ENCODE measurements around the gene FRG2C.
"Not testable (repeated sequence)": the region's sequence is repeated elsewhere in the genome, so short reads cannot be mapped to it uniquely, and the experiment has no call there.

Gene FRG2C

DNA sequence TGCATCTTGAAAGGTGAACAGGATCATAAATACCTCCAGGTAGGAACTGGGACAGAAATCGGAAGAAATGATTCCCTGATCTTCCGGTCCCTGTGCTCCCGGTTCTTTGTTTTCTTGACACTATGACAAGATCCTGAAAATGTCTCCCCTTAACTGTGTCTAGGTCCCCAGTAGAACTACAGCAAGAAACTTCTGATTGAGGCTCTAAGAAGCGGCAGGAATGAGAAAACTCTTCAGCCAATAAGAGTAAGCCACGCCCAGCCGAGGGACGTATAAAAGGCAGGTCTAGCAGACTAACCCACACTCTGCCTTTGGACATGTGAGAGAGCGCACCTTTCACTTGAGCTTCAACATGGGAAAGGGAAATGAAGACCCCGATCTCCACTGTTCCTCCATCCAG lies at the start of gene FRG2C:
Gene FRG2C, plus strand, starts transcription at position 301 of the 400 bp plus-strand sequence. Its CDS starts 52 bp downstream, at position 353.
- not testable (repeated sequence) for DNase-seq

DNA sequence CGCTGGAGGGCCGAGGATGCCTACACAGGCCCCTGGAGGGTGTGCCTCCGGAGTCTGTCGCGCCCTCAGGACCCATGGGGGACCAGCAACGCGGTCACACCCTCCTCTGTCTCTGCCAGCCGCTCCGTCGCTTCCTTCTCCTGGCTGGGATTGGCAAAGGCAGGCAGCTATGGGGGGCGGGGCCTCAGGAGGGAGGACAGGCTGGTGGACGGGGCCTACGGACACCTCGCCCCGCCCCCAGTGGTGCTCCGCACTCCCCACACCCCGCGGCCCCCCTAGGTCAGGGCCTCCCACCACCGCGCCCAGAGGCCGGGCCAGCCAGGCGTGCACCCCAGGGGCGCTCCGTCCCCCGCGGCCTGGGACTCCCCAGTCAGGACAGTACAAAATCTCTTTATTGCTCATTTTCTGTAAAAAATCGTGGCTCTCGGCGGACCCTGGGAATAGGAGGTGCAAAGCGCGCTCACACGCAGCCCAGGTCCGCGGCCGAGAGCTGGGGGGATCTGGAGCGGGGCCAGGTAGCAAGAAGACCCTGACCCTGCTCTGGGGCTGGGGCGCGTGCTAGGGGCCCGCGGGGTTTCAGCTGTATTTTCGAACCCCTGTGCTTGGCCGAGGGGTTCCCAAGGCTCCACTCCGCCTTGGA lies 45.3 kb upstream of the FRG2C start:
- peak; percentile 19 to 26 for DNase-seq

DNA sequence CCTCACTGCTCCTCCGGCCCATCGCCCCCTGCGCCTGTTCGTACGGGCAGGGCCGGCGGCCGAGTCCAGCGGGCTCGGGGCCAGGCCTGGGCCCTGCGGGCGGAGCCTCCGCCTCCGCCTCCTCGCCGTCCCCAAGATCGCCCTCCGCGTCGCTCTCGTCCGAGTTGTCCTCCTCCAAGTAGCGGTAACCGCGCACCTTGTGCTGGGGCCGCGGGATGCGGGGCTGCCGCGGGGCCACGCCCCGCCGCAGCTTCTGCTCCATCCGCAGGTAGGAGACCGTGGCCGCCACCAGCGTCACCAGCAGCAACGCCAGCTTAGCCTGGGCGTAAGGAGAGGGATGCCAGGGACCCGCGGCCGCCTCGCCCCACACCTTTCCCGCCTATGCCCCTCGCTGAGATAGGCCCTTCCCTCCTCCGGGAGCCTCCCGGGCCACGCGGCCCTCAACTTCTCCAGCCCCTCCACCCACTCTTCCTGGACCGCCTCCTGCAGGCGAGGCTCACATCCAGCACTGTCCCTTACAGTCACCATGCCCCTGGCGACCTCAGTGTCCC lies 44.6 kb upstream of the FRG2C start:
- DNase-seq = not testable (repeated sequence)

DNA sequence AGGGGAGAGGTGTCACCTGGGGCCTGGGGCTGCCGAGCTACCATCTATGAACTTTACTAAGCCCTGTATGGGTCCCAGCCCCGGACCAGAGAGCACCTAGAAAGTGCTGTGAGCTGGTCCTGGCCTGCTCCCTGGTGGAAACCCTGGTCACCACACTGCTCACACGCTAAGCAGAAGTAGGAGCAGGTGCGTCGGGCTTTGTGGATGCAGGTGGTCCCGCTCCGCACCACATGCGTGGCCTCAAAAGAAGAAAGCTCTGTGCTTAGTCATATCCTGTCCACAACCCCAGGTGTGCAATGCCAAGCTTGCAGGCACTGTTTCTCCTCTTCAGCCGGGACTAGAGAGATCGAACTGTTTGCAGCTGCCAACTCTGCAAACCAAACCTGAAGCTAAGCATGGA lies 42.4 kb upstream of the FRG2C start:
- not testable (repeated sequence) for DNase-seq

DNA sequence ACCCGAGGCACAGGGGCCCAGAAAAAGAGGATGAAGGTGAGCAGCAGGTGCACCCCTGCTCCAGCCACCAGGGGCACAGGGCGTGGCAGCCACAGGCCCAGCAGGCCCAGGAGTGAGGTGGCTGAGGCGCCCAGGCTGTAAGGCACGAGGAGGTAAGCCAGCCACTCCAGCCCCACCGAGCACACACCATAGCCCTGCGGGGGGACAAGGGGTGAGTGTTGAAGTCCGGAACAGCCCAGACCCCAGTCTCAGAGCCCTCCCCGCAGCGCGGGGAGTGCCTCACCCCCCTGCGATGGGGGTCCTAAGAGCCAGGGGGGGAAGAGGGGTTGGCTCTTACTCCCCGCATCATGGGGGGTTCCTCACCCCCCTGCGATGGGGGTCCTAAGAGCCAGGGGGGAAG lies 40.5 kb upstream of the FRG2C start:
- not testable (repeated sequence) for DNase-seq

DNA sequence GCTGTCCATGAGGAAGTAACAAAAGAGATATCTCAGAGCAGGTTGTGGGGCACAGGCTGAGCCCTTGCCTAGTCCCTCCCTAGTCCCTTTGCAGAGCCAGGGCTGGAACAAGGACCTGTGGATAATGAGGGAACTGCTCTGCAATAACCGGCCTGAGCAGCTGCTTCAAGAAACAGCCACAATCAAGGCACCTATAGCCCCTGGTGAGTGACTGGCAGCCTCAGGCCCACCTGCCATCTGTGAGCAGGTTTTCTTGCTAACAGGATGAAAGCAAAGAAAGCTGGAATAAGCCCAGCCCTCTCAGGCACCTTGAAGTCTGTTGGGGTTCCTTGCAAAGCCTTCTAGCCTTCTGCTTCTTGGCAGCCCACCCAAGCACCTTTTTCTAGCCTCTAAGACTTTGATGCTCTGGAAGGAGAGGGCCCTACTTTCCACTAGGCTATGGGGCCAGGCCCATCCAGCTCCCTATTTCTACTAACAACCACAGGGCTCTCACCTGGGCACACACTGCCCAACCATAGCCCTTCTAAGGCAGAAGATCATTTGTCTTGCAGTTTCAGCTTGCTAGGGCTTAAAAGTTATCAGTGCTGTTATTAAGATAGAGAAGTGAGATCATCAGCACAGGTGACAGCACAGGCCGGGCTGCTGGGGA lies 33.1 kb upstream of the FRG2C start:
- DNase-seq = not testable (repeated sequence)

DNA sequence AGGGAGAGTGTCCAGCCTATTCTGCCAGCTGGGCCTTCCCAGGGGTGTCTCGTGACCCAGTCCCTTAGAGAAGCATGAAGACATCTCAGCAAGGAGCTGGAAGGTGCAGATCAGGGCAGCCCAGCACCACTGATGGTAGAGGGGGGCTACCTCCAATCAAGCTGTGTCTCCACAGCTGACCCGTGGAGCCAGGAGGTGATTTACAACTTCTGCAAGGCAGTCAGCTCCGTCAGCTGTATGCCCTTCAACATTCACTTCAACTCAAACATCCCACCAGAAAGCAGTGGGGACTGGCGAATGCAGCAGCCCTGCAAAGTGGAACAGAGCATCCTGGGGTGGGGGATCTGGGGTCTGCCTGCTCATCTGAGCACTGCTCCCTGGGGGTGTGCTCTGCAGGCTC lies 32.6 kb upstream of the FRG2C start:
- DNase-seq = no peak

DNA sequence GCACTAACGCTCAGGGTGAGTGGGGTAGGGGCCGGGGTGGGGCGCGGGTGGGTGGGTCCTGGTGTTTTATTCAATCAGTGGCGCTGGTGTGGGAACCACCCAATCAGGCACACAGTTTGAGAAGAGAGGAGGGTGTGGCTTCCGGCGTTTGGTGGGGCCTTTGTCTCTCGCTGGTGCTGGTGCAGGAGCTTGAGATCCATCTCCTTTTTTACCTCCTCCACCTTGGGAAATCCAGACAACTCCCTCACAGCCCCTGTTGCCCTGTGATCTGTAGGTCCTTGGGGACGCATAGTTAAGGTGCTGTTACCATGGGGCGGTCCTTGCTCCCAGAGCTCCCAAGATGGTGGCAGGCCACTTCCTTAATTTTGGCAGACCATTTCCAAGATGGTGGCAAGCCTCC lies 25.2 kb upstream of the FRG2C start:
- DNase-seq = not testable (repeated sequence)

DNA sequence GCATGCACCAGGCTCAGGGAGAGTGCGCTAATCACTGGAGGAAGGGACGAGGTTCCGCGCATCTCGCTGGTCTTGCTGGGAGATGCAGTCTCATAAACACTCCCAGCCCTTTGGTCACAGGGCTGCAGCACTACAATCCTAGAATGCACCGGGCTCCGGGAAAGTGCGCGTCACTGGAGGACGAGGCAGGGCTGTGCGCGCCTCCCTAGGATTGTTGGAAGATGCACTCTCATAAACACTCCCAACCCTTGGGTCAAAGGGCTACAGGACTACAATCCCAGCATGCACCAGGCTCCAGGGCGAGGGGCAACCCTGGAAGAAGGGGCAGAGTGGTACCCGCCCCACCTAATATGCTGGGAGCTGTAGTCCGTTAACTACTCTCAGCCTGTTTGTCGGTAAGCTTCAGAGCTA lies 23.0 kb upstream of the FRG2C start:
- DNase-seq = not testable (repeated sequence)

DNA sequence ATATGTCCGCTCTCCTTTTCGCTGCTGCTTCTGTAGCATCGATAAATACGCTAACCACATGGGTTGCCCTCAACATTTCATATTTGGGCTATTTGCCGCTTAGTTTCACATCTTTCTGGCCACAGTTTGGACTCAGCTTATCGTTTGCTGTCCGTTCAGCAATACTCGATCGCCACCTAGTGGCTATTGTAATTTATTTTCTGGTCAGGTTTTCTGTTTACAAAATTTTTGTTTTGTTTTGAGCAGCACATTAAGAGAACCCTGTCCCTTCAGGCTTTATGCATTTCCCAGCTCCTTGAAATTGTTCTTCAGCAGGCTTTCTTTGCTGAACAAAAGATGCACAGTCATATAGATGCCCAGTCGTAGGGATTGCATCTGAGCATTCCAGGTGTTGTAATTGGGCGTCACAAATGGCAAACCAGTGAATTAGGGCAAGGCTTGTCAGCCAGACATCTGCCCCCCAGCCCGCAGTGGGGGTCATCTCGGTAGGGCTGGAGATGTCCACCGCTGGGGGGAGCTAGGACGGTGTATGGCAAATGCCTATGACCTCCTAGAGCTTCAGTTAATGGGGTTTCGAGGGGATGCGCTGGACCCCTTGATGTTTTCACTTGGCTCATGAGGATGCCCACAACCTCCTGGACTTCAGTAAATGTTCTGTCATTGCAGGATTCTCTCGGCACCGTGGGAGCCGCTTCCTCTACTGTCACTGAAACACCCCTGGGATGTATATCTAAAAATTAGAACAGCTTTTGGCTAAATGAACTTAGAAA lies 20.9 kb upstream of the FRG2C start:
- DNase-seq = not testable (repeated sequence)

DNA sequence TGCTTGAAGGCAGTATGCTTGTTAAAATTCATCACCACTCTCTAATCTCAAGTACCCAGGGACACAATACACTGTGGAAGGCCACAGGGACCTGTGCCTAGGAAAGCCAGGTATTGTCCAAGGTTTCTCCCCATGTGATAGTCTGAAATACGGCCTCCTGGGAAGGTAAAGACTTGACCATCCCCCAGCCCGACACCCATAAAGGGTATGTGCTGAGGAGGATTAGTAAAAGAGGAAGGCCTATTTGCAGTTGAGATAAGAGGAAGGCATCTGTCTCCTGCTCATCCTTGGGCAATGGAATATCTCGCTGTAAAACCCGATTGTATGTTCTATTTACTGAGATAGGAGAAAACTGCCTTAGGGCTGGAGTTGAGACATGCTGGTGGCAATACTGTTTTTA lies 18.6 kb upstream of the FRG2C start:
- not testable (repeated sequence) for DNase-seq

DNA sequence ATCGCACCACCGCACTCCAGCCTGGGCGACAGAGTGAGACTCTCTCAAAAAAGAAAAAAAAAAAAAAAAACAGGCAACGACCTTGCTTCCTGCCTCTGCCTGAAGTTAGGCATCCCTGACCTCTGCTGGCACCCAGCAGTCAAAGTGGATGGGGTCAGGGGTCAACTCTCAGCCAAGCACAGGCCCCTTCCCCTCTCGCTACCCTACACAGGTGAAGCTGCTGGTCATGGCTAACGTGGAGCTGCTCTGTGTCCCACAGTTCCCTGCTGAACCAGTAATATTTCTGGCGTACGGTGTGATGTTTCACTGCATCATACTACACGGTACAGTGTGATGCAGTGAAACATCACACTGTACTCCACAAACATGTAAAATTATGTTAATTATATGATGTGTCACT lies 13.9 kb upstream of the FRG2C start:
- no peak for DNase-seq

DNA sequence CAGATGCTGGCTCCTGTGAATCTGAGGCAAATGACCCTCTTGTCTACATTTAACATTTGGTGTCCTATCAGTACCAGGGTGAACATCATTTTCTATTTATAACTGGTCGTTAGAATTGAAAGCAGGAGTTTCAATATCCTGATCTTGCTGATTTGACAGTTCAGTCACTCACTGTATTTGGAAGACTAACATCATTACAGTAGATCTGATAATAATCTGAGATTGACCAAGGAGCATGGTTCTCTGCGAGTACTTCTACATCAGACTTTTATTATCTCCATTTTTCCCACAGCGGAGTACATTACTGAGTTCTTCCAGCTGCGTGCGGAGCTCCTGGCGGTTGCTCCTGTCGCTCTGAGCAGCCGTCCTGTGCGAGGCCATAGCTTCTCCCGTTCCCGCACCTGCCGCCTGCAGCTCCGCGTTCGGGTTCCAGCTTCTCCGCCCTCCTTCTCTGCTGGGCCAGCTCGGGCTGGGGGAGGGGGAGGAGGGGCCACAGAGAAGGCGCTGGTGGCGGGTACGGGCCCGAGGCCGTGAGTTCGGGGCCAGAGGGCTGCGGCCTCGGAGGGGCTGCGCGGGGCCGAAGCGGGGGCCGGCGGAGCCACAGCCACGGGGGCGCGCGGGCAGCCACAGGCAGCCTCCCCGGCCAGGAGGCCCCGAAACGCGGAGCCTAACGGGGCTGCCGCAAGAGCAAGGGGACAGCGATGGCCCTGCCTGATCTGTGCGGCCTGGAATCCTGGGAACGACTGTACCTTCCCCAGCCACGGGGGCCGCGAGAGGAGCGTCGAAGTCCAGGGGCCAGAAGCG lies 8.8 kb upstream of the FRG2C start:
- DNase-seq = not testable (repeated sequence)

DNA sequence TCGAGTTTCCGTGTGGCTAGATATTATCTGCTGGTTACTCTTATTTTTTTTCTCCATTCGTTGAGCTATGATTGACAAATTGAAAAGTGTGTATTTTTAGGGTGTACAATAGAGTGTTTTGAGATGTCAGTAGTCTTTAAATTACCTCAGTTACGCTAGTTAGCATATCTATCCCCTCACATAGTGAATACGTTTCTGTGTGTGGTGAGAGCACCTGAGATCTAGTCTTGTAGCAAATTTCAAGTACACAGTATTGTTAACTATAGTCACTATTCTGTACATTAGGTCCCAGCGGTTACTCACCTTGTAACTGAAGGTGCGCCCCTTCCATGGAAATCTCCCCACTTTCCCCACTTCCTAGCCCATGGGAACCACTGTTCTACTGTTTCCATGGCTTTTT lies 8.2 kb upstream of the FRG2C start:
- DNase-seq = not testable (repeated sequence)

DNA sequence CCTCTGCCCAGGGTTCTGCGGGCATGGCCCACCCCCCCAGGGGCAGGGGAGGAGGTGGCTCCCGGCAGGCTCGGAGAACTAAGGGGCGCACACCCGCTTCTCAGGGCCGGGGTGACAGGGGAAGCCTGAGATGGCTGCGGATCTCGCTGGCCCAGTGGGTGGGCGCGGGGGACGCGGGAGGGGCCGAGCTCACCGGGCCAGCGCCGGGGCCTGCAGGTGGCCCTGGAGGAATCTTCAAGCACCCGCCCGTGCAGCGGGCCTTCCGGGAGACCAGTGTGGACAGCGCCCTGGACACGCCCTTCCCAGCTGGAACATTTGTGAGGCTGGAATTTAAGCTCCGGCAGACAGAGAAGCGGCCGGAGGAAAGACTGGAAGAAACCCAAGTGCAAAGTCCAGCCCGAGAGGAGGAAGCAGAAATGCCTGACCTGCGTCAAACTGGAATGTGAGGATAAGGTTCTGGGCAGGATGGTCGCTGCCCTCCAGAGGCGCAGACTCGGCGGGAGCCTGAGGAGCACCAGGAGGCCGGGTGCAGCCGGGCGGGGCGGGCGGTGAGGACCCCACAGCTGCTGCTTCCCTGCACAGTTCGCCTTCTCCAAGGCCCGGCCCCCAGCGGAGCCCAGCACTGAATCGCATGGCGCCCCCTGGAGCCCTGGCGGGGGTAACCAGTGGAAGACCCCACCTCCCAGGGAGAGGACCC lies 5.6 kb upstream of the FRG2C start:
- DNase-seq = not testable (repeated sequence)

DNA sequence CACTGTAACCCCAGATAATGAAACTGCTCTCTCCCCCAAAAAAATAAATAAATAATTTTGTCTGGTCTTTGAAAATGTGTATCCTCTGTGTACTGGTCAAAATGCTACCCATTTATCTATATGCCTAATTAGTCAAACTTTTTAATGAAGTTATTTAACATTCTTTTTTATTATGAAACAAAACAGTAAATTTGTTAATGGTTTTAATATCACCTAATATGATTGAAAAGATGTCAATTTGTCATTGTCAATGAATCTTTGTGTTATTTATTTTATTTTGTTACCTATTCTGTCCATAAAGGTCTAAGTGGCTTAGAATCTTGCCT lies 5.1 kb upstream of the FRG2C start:
- not testable (repeated sequence) for DNase-seq

DNA sequence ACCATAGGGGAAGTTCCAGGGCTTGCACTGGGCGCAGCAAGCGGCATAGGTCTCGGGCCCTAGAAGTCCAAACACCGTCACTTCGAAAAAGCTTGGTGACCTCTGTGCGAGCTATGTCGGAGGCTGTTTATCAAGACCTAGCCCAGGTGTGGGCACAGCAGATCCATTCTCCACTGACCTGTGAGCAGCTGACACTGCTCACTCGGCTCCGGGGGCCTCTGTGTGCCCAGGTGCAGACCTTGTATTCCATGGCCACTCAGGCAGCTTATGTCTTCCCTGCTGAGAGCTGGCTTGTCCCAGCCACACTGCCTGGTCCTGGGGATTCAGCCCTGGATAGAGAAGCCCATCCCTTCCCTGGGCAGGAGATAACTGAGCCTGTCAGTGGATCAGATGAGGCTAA lies 1.5 kb downstream of the FRG2C start:
- DNase-seq = not testable (repeated sequence)

DNA sequence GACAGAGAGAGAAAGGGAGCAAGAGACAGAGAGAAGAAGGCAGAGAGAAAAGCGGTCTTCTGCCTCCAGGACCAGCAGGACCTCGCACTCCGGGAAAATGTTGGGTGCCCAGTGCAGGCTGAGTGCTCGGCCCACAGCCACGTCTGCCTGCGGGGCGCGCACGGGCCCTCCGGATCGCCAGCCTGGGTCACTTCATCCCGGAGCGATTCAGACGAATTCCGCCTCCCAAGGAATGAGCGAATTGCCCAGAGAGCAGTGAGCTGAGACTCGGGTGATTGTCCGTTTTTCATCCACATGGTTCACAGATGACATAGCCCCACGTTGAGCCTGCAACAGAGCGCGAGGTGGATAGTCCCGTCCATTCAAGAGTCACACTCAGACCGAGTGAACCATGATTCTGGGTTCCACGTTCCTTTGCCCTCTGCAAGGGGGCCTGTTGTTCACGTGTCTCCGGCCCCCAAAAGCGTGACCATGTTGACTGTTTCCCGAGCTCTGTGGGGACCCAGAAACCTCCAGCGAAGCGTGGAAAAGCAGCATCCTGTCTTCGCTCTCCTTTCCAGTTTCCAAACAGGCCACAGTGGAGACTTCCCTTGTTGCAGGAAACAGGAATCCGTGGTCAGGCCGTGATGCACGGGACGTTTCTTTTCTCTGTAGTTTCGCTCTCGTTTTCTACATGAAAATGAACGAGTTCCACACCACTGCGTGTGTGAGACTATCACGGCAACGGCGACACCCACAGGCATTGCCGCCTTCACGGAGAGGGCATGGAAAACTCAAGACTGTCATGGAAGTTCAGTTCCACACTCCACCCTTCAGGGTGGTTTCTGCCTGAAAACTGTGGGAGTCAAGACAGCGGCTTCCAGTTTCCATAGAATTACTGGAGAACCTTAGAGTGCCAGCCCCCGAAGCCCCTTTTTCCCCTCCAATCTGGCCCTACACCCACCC lies 3.9 kb downstream of the FRG2C start:
- DNase-seq = not testable (repeated sequence)

DNA sequence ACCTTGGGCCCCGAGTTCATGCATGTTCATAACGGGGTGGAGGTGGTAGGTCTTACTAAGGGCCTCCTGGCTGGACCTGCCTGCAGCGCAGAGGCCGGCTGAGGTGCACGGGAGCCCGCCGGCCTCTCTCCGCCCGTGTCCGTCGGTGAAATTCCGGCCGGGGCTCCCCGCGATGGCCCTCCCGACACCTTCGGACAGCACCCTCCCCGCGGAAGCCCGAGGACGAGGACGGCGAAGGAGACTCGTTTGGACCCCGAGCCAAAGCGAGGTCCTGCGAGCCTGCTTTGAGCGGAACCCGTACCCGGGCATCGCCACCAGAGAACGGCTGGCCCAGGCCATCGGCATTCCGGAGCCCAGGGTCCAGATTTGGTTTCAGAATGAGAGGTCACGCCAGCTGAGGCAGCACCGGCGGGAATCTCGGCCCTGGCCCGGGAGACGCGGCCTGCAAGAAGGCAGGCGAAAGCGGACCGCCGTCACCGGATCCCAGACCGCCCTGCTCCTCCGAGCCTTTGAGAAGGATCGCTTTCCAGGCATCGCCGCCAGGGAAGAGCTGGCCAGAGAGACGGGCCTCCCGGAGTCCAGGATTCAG lies 4.7 kb downstream of the FRG2C start:
- DNase-seq = not testable (repeated sequence)
